Keratinocyte (primary cell): ENCODE measurements around the gene NPIPB9. TPM values are rescaled to one million over a fixed set of nuclear protein-coding genes. Genes with fewer than 3 reads are reported as not detected.
"Not testable (repeated sequence)": the region's sequence is repeated elsewhere in the genome, so short reads cannot be mapped to it uniquely, and the experiment has no call there.

ENCODE experiments used
- DNase-seq: peaks from one replicate; pipeline ENCODE4 v3.0.0-alpha.2; 2011; ENCODE audit warnings: low read depth, missing footprints, low spot score
- FAIRE-seq: peaks from 2 replicates; lab custom pipeline; 2011; peaks lifted over from hg19 to GRCh38; lab: Jason Lieb, UNC
- H2AFZ ChIP-seq: 2 replicates; pipeline ENCODE4 v1.6.0; 2012; ENCODE audit warnings: low read length, control low read depth, inconsistent platforms; ENCODE audit not compliant: control insufficient read depth
- H3K27ac ChIP-seq: 2 replicates; pipeline ENCODE4 v1.5.1; 2011; ENCODE audit warnings: low read length; ENCODE audit not compliant: control insufficient read depth, insufficient read depth
- H3K27me3 ChIP-seq: 3 replicates; pipeline ENCODE4 v1.6.0; 2011; ENCODE audit warnings: low read length; ENCODE audit not compliant: control insufficient read depth, insufficient read depth; ENCODE audit errors: extremely low read depth
- H3K36me3 ChIP-seq, 2 experiments: 2 replicates in 1 of 2; 3 replicates in 1 of 2; pipeline ENCODE4 v1.5.1; 2011; ENCODE audit warnings: low read length in 2 of 2, mild to moderate bottlenecking in 1 of 2; ENCODE audit not compliant: control insufficient read depth in 2 of 2, insufficient read depth in 2 of 2; ENCODE audit errors: extremely low read depth in 1 of 2
- H3K4me1 ChIP-seq: 3 replicates; pipeline ENCODE4 v1.5.1; 2011; ENCODE audit warnings: low read length; ENCODE audit not compliant: control insufficient read depth, insufficient read depth; ENCODE audit errors: extremely low read depth
- H3K4me2 ChIP-seq: 3 replicates; pipeline ENCODE4 v1.6.0; 2011; ENCODE audit warnings: low read depth, low read length; ENCODE audit not compliant: control insufficient read depth, insufficient read depth; ENCODE audit errors: extremely low read depth
- H3K4me3 ChIP-seq, 3 experiments: fragments of 200-600 bp in 1 of 3; sonication (generic) in 1 of 3; 2 replicates in 2 of 3; 3 replicates in 1 of 3; pipeline ENCODE4 v1.5.1; 2011 to 2016; ENCODE audit warnings: low read length in 3 of 3, mild to moderate bottlenecking in 3 of 3, control low read depth in 2 of 3, inconsistent platforms in 1 of 3, low read depth in 1 of 3, mixed read lengths in 1 of 3, mixed run types in 1 of 3, moderate library complexity in 1 of 3; ENCODE audit not compliant: control insufficient read depth in 2 of 3, insufficient read depth in 2 of 3; ENCODE audit errors: extremely low read depth in 1 of 3
- H3K79me2 ChIP-seq: 2 replicates; pipeline ENCODE4 v1.6.0; 2012; ENCODE audit warnings: low read length; ENCODE audit not compliant: control insufficient read depth, insufficient read depth
- H3K9ac ChIP-seq: 3 replicates; pipeline ENCODE4 v1.6.0; 2011; ENCODE audit warnings: low read length; ENCODE audit not compliant: control insufficient read depth, insufficient read depth; ENCODE audit errors: extremely low read depth
- H3K9me1 ChIP-seq: 3 replicates; pipeline ENCODE4 v1.6.0; 2011; ENCODE audit warnings: low read length; ENCODE audit not compliant: control insufficient read depth, insufficient read depth; ENCODE audit errors: extremely low read depth
- H3K9me3 ChIP-seq: 2 replicates; pipeline ENCODE4 v1.5.1; 2012; ENCODE audit warnings: low read depth, low read length; ENCODE audit not compliant: control insufficient read depth
- H4K20me1 ChIP-seq: 3 replicates; pipeline ENCODE4 v1.6.0; 2011; ENCODE audit warnings: low read length; ENCODE audit not compliant: control insufficient read depth, insufficient read depth; ENCODE audit errors: extremely low read depth
- dilution Hi-C: fragments of 300-500 bp; cut with MboI; formaldehyde crosslinking; loops from one replicate; pipeline ENCODE4 v1.7.0; 2020; ENCODE audit warnings: low sequenced_read_pairs; ENCODE audit not compliant: extremely low pct_ligation_motif_present
- polyA plus RNA-seq, 5 experiments: library from polyadenylated mRNA; depleted of rRNA in 3 of 5; stranded (reverse) in 3 of 5; stranded (forward) in 1 of 5; unstranded in 1 of 5; fragments of >200 nt; gene quantifications; 1 replicate in 1 of 5; 2 replicates in 3 of 5; 3 replicates in 1 of 5; pipeline versions ENCODE4 v1.2.1 to v1.2.3, GENCODE V29; 2011 to 2012; ENCODE audit warnings: missing spikeins in 2 of 5, low read depth in 1 of 5, low replicate concordance in 1 of 5

Gene NPIPB9
- polyA plus RNA-seq, 1 donor (not counting 4 experiments of a cell fraction or from before 2014, with no cell fraction given): 0.38 TPM

- H4K20me1 ChIP-seq, H3K4me2 ChIP-seq, dilution Hi-C loops, H3K27ac ChIP-seq, H3K79me2 ChIP-seq, H3K9me1 ChIP-seq, DNase-seq, FAIRE-seq, H3K27me3 ChIP-seq, H3K9me3 ChIP-seq, H3K4me3 ChIP-seq, H2AFZ ChIP-seq, H3K36me3 ChIP-seq, H3K4me1 ChIP-seq, H3K9ac ChIP-seq: not testable (repeated sequence)
Measured at GRCh38 chr16:28746618-28747350, 4.8 kb upstream of the NPIPB9 start.

GRCh38 chr16:28749997-28750465 is 1.6 kb upstream of the NPIPB9 start:
- H4K20me1 ChIP-seq, H3K36me3 ChIP-seq, H3K9me1 ChIP-seq, H2AFZ ChIP-seq, H3K9me3 ChIP-seq, H3K4me1 ChIP-seq, H3K4me3 ChIP-seq, FAIRE-seq, H3K27ac ChIP-seq, dilution Hi-C loops, H3K4me2 ChIP-seq, H3K79me2 ChIP-seq, DNase-seq, H3K27me3 ChIP-seq, H3K9ac ChIP-seq: not testable (repeated sequence)

- H3K4me3 ChIP-seq, H3K9me1 ChIP-seq, H3K9me3 ChIP-seq, DNase-seq, H3K27ac ChIP-seq, dilution Hi-C loops, H3K79me2 ChIP-seq, H3K9ac ChIP-seq, H4K20me1 ChIP-seq, H3K27me3 ChIP-seq, H3K4me1 ChIP-seq, H2AFZ ChIP-seq, H3K36me3 ChIP-seq, H3K4me2 ChIP-seq, FAIRE-seq: not testable (repeated sequence)
Measured at GRCh38 chr16:28750469-28751067, 1.0 kb upstream of the NPIPB9 start.

- H3K9me3 ChIP-seq, H3K9me1 ChIP-seq, H4K20me1 ChIP-seq, H3K4me3 ChIP-seq, H3K27me3 ChIP-seq, H3K9ac ChIP-seq, DNase-seq, FAIRE-seq, H3K4me1 ChIP-seq, dilution Hi-C loops, H2AFZ ChIP-seq, H3K4me2 ChIP-seq, H3K27ac ChIP-seq, H3K79me2 ChIP-seq, H3K36me3 ChIP-seq: not testable (repeated sequence)
Measured at GRCh38 chr16:28781697-28782096, 30.1 kb downstream of the NPIPB9 start.

- dilution Hi-C loops: not testable (repeated sequence)
Measured at GRCh38 chr16:28782357-28782756, 30.8 kb downstream of the NPIPB9 start.

More at GRCh38 chr16:28782357-28782756, 30.8 kb downstream of the NPIPB9 start:
- H3K4me3 ChIP-seq, DNase-seq, H2AFZ ChIP-seq, H3K4me2 ChIP-seq, FAIRE-seq, H3K4me1 ChIP-seq, H3K9ac ChIP-seq, H4K20me1 ChIP-seq, H3K9me3 ChIP-seq, H3K27ac ChIP-seq, H3K36me3 ChIP-seq, H3K79me2 ChIP-seq, H3K27me3 ChIP-seq, H3K9me1 ChIP-seq: not testable (repeated sequence)
